Activated naive CD8-positive, alpha-beta T cell treated with anti-CD3 and anti-CD28 coated beads, Interleukin-2, amount 10 ng/mL, durations not matched to agents 7 days and 5 days (primary cell): ENCODE results near the gene RCAN2. TPM values are rescaled to one million over a fixed set of nuclear protein-coding genes. Genes with fewer than 3 reads are reported as not detected.

Experiments used
- ATAC-seq: fragments of 150-1000 bp; cut with Tn5 transposase; one replicate; pipeline ENCODE4 v1.10.0; 2021; ENCODE audit warnings: low read depth, moderate library complexity
- POLR2A ChIA-PET: fragments of 350-600 bp; sonication (Branson Sonifier 250); formaldehyde crosslinking; loops from one replicate; lab custom pipeline; 2021; ENCODE audit warnings: antibody characterized with exemption; lab: Charles Lee
- DNase-seq: peaks from one replicate; pipeline ENCODE4 v3.0.0; 2021
- H3K27ac Mint-ChIP-seq: one replicate; pipeline ENCODE4 v1.8.0; 2022; ENCODE audit warnings: mild to moderate bottlenecking, mixed read lengths
- H3K27me3 Mint-ChIP-seq: one replicate; pipeline ENCODE4 v1.8.0; 2022; ENCODE audit warnings: mild to moderate bottlenecking, moderate library complexity, mixed read lengths
- H3K36me3 Mint-ChIP-seq: one replicate; pipeline ENCODE4 v1.8.0; 2021; ENCODE audit warnings: mild to moderate bottlenecking, mixed read lengths
- H3K4me1 Mint-ChIP-seq: one replicate; pipeline ENCODE4 v1.8.0; 2021; ENCODE audit warnings: mixed read lengths
- H3K4me3 Mint-ChIP-seq: one replicate; pipeline ENCODE4 v1.8.0; 2022; ENCODE audit warnings: mild to moderate bottlenecking, moderate library complexity, mixed read lengths
- H3K9me3 Mint-ChIP-seq: one replicate; pipeline ENCODE4 v1.8.0; 2021; ENCODE audit warnings: mixed read lengths
- total RNA-seq, 2 experiments: library from RNA; stranded (reverse); gene quantifications; one replicate each; pipeline ENCODE4 v1.2.3, GENCODE V29; 2021

RCAN2 gene
- total RNA-seq, 2 experiments from 2014 or later = 0.37 to 0.53 TPM

DNA sequence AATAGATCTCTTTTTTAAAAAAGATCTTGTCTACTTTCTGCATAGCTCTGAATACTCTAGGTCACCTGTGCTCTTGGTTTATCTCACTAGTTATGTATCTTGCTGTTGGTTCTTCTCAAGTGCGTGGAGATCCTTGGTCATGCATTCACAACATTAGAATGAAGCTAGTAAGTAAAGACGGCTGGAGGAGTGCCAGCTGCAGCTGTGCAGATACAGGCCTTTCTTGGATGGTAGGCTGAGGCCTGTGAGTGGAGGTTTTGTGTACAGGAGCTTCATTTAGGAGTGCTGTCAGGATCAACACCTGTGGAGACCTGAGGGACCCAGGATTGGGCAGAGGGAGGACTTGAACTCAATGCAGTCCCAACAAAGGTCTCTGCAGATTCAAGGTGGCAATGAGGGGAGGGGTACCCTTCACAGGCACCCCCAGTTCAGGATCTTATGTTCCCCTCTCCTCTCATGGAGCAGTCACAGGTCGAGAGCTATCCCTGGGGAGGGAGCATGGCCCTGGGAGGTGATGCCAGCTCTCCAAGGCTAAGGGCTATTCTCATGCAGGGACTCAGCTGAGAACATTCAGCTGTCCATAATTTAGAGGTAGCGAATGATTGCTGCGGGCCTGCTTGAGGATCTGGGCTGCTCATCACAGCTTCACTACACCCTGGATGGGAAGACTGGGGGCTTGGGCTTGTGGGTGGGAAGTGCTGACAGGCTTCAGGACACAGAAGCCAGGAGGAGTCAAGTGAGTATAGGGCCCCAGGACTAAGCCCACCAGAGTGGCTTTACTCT, 221.6 kb downstream of the RCAN2 start:
- Mint-ChIP-seq H3K4me3 (no peak overlapping the region), H3K27ac (no peak overlapping the region), H3K36me3 (no peaks in the 10 kb centered on the region), H3K4me1 (no peaks in the 10 kb centered on the region), H3K27me3 (peaks cover 6% of the 10 kb centered on the region), H3K9me3 (no peaks in the 10 kb centered on the region)
- ATAC-seq (no peak), DNase-seq (no peak)
- POLR2A ChIA-PET = no interaction called here

DNA sequence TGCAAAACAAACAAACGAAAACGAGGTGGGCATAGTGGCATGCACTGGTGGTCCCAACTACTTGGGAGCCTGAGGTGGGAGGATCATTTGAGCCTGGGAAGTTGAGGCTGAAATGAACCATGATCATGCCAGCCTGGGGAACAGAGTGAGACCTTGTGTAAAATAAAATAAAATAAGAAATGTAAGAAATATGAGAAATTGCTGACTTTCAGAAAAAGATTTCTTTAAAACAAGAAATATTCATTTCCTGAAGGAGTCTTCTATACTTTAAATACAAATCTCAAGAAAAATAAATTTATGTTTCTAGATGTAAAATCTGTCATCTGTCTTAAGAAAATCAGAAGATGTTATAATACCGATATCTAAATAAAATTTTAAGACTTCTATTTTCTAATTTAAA, 223.7 kb downstream of the RCAN2 start:
- H3K4me1 Mint-ChIP-seq = no peaks in the 10 kb centered on the region
- H3K36me3 Mint-ChIP-seq = no peaks in the 10 kb centered on the region
- POLR2A ChIA-PET = no interaction called here
- no peak overlapping the region for H3K27ac Mint-ChIP-seq
- peaks cover 4% of the 10 kb centered on the region for H3K27me3 Mint-ChIP-seq
- ATAC-seq (no peak), DNase-seq (no peak)
- H3K4me3 Mint-ChIP-seq = no peak overlapping the region
- no peaks in the 10 kb centered on the region for H3K9me3 Mint-ChIP-seq

DNA sequence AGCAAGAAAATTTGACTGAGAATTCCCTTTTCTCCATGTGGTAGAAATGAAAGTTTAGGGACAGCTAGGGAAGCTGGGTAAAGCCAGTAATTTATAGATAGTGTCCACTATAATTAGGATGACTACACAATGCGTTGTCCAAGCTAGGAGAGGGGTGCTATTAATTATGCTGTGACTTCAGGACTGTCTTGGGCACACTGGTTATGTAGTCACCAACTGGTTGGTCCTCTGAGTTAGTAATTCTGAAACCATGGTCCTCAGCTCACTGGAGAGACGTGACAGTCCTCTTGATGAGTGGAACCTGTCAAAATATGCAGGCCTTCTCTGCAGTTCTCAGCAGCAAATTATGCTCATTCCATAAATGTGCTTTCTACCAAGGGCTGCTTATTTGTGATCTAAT, 225.9 kb downstream of the RCAN2 start:
- Mint-ChIP-seq H3K36me3 (peaks cover 1% of the 10 kb centered on the region), H3K4me3 (no peak overlapping the region), H3K27me3 (peaks cover 4% of the 10 kb centered on the region), H3K27ac (no peak overlapping the region), H3K9me3 (no peaks in the 10 kb centered on the region), H3K4me1 (no peaks in the 10 kb centered on the region)
- DNase-seq = no peak
- POLR2A ChIA-PET = no interaction called here
- no peak for ATAC-seq

DNA sequence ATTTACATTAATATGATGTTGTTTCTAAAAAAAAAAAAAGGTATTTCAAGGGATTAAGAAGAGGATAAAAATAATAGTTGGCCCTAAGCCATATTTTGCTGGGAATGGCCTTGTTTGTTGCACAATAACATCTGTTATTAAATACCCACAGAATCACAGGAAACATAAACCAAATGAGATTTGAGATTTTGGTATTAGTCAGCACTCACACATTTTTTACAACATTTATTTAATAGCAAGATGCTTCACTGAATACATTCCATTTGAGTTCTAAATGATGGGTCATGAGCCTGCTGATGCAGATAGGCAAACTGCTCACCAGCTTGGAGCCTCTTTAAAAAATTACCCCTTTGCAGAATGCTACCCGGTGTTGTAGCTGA, 227.6 kb downstream of the RCAN2 start:
- POLR2A ChIA-PET = no interaction called here
- Mint-ChIP-seq H3K27me3 (peaks cover 7% of the 10 kb centered on the region), H3K27ac (no peak overlapping the region), H3K36me3 (peaks cover 1% of the 10 kb centered on the region), H3K4me3 (no peak overlapping the region), H3K9me3 (no peaks in the 10 kb centered on the region), H3K4me1 (no peaks in the 10 kb centered on the region)
- DNase-seq = no peak
- ATAC-seq = no peak

DNA sequence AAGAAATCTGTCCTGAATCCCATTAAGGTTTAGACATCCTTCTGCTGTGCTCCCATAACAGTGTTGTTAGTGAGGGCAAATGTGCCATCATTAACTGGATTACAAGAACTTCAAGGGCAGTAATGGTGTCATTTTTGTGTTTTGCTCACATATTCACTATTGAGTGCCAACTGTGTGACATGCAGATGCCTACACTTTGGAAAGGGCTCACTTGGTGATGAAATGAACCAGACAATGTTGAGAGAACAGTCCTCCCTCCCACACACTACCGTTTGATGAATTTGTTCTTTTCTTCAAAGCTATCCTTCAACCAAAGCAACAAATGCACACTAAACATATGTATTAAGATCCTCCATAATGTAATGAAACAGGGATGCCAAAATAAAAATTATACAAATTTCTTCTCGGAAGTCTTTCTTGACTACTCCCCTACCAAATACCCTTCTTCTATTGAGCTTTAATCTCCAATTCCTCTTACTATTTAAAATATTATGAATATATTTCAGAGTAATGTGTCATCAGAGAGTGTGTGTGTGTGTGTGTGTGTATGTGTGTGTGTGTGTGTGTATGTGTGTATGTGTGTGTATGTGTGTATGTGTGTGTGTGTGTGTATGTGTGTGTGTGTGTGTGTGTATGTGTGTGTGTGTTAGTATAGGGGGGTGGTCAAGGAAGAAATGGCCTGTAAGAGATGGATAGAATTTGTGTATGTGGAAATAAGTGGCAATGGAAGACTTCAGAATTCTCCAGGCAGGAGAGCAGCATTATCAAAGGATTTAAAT, 228.1 kb downstream of the RCAN2 start:
- POLR2A ChIA-PET = no interaction called here
- peaks cover 1% of the 10 kb centered on the region for H3K36me3 Mint-ChIP-seq
- no peak overlapping the region for H3K4me3 Mint-ChIP-seq
- peaks cover 7% of the 10 kb centered on the region for H3K27me3 Mint-ChIP-seq
- ATAC-seq (no peak), DNase-seq (no peak)
- no peaks in the 10 kb centered on the region for H3K9me3 Mint-ChIP-seq
- H3K27ac Mint-ChIP-seq = no peak overlapping the region
- no peaks in the 10 kb centered on the region for H3K4me1 Mint-ChIP-seq

DNA sequence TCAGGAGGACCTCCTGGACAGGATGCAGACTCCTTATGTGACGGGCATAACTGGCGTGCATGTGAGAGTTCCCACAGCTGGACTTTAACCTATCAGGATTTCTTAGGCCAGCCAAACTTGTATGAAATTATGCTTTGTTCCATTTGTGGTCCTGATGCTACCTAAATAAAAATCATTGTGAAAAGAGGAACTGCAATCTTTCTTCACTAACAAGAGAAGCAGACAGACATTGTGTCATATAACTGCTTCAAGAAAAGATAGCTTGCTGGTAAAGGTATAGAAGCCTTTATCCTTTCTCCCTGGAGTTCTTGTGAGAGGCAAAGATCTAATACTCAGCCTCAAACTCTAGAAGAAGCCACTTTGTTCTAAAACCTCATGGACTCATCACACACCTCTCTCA, 233.0 kb downstream of the RCAN2 start:
- DNase-seq = no peak
- no peaks in the 10 kb centered on the region for H3K9me3 Mint-ChIP-seq
- H3K4me1 Mint-ChIP-seq = no peaks in the 10 kb centered on the region
- H3K4me3 Mint-ChIP-seq = no peak overlapping the region
- peaks cover 4% of the 10 kb centered on the region for H3K27me3 Mint-ChIP-seq
- H3K27ac Mint-ChIP-seq = no peak overlapping the region
- no peak for ATAC-seq
- peaks cover 1% of the 10 kb centered on the region for H3K36me3 Mint-ChIP-seq
- POLR2A ChIA-PET = no interaction called here

DNA sequence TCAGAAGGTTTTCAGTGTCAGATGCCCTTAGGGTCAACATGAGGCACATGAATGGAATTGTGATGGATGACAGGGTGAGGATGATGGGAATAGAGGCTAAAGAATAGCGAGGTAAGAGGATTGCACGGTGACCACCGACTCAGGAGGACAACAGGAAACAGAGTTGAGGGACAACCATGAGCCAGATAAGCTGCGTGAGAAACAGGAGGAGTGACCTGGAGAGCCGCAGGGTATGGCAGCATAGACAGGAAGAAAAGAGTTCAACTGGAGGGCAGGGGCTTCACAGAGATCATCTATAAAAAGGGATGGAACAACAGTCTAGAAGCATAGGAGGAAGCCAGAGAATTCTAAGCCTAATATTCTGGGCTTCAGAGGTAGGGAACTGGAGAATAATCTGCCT, 235.7 kb downstream of the RCAN2 start:
- Mint-ChIP-seq H3K36me3 (no peaks in the 10 kb centered on the region), H3K4me3 (no peak overlapping the region), H3K9me3 (no peaks in the 10 kb centered on the region), H3K27me3 (peaks cover 4% of the 10 kb centered on the region), H3K27ac (no peak overlapping the region), H3K4me1 (no peaks in the 10 kb centered on the region)
- no peak for ATAC-seq
- POLR2A ChIA-PET = no interaction called here
- no peak for DNase-seq

DNA sequence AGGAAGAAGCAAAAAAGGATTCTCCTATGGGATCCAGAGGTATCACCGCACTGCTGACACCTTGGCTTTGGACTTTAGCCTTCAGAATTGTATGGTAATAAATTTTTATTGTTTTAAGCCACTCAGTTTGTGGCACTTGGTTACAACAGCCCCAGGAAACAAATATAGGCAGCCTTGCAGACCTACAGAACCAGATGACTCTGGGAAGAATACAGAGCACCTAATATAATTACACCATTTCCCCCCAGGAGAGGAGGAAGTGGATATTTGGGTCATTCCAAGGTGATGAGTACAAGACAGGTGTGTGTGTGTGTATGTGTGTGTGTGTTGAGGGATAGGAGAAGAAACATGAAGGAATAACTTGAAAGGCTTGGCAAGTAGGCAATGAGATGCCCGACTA, 236.3 kb downstream of the RCAN2 start:
- ATAC-seq = no peak
- DNase-seq = no peak
- no peaks in the 10 kb centered on the region for H3K9me3 Mint-ChIP-seq
- peaks cover 4% of the 10 kb centered on the region for H3K27me3 Mint-ChIP-seq
- H3K4me1 Mint-ChIP-seq = no peaks in the 10 kb centered on the region
- H3K4me3 Mint-ChIP-seq = no peak overlapping the region
- no peaks in the 10 kb centered on the region for H3K36me3 Mint-ChIP-seq
- POLR2A ChIA-PET = no interaction called here
- H3K27ac Mint-ChIP-seq = no peak overlapping the region

DNA sequence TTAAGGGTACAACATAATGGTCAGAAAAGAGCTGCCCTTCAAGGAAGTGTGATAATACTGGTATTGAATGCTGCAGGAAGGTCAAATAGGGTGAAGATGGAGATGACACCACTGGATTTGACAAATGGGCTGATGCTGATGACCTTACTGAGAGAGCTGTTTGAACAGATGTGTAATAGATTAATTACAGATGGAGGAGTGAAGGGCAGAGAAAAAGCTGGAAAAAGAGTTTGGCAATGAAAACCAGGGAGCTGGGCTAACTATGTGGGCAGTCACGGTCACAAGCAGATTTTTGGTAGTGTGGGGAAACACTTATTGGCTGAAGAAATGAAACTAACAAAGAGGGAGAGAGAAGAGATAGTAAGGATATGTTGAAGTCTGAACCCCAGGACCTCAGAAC, 236.9 kb downstream of the RCAN2 start:
- DNase-seq = no peak
- no peaks in the 10 kb centered on the region for H3K9me3 Mint-ChIP-seq
- no peaks in the 10 kb centered on the region for H3K36me3 Mint-ChIP-seq
- no peak for ATAC-seq
- H3K4me1 Mint-ChIP-seq = no peaks in the 10 kb centered on the region
- H3K27me3 Mint-ChIP-seq = peaks cover 1% of the 10 kb centered on the region
- POLR2A ChIA-PET = no interaction called here
- no peak overlapping the region for H3K4me3 Mint-ChIP-seq
- no peak overlapping the region for H3K27ac Mint-ChIP-seq

DNA sequence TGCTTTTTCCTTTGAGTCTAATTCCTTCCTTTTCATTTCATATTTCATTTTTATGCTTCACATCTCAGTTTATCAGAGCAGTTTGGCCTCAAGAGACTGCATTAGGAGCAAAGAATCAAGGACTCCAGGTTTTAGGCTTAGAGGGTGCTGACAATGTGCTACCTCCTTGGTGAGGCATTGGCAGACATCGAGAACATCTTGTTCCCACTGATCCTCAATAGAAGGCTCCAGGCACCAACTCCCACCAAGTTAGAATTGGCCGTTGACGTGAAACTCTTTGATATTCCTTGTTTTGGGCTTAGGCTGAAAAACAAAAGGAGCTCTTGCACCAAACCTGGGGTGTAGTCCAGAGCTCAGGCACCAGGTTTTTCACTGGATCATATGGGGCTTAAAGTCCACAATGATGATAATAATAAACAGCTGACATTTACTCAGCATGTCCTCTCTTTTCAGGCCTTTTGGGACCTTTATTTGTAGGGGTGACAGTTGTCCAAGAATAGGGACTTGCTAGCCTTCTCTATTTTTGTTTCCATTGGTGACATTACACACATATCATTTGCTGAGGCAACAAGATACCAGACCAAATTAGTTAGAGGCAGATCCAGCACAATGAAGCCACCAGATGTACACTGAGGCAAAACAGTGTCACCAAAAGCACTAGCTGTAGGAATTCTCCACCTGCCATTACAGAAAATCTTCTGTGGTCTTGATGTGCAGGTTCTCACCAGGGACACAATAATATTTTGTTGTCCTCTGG, 239.5 kb downstream of the RCAN2 start:
- POLR2A ChIA-PET = no interaction called here
- H3K4me1 Mint-ChIP-seq = no peaks in the 10 kb centered on the region
- H3K36me3 Mint-ChIP-seq = no peaks in the 10 kb centered on the region
- H3K9me3 Mint-ChIP-seq = no peaks in the 10 kb centered on the region
- H3K27ac Mint-ChIP-seq = no peak overlapping the region
- ATAC-seq (no peak), DNase-seq (no peak)
- H3K27me3 Mint-ChIP-seq = peaks cover 2% of the 10 kb centered on the region
- H3K4me3 Mint-ChIP-seq = no peak overlapping the region

DNA sequence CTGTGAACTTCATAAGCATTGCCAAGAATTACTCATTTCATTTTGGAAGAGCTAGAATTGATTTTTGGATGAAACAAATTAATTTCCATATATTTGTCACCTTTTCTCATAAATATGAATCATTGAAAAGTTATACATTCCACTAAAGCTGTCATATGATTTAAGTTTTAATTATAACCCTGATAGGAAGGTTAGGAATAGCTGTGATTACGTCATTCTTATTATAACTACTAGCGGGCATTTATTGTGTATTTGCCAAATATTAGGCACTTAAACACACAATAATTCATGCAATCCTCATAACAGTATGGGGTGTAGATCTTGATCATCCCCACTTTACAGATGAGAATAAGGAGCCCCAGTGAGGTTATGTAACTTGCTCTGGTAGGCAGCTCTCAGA, 243.1 kb downstream of the RCAN2 start:
- H3K4me1 Mint-ChIP-seq = peaks cover 3% of the 10 kb centered on the region
- DNase-seq = no peak
- ATAC-seq = no peak
- peaks cover 2% of the 10 kb centered on the region for H3K27me3 Mint-ChIP-seq
- H3K36me3 Mint-ChIP-seq = no peaks in the 10 kb centered on the region
- no peak overlapping the region for H3K27ac Mint-ChIP-seq
- H3K9me3 Mint-ChIP-seq = no peaks in the 10 kb centered on the region
- POLR2A ChIA-PET = no interaction called here
- H3K4me3 Mint-ChIP-seq = no peak overlapping the region

DNA sequence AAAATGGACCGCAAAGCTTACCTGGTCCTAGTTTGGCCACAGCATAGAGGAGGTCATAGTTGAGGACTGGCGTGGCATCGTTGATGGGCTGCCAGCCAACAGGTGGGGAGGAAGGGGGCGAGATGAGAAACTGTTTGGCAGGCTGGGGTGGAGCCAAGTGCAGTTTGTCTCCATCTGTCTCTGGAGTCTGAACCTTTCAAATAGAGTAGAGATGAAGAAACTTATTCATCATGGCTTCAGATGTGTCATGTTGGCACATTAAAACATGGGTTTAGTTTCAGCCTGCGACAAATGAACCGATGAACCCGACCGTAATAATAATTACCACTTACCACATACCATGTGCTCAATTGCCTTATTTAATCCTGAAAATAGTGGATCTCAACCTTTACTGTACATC, 244.5 kb downstream of the RCAN2 start:
- H3K4me1 Mint-ChIP-seq = peaks cover 3% of the 10 kb centered on the region
- POLR2A ChIA-PET = no interaction called here
- peaks cover 2% of the 10 kb centered on the region for H3K27me3 Mint-ChIP-seq
- H3K4me3 Mint-ChIP-seq = no peak overlapping the region
- ATAC-seq = no peak
- H3K36me3 Mint-ChIP-seq = no peaks in the 10 kb centered on the region
- no peak for DNase-seq
- H3K27ac Mint-ChIP-seq = no peak overlapping the region
- no peaks in the 10 kb centered on the region for H3K9me3 Mint-ChIP-seq

DNA sequence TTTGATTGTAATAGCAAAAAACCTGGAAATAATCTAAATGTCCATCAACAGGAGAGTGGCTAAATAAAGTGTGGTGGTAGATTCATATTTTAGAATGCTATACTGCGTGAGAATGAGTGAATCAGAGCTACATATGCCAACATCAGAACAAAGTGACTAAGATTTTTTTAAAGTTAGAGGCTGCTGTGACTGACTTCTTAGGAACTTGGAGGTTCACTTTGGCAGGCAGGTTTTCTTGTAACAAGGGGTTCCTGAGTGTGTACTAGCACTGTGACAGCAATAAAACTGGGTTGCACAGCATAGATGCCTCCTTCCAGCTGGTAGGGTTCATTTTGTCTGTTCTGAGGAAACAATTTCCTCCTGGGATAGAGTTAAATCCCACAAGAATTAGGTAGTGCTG, 245.2 kb downstream of the RCAN2 start:
- Mint-ChIP-seq H3K27me3 (peaks cover 2% of the 10 kb centered on the region), H3K4me1 (peaks cover 3% of the 10 kb centered on the region)

More for the DNA sequence above, 245.2 kb downstream of the RCAN2 start:
- H3K9me3 Mint-ChIP-seq = no peaks in the 10 kb centered on the region
- H3K27ac Mint-ChIP-seq = no peak overlapping the region
- H3K4me3 Mint-ChIP-seq = no peak overlapping the region
- DNase-seq (no peak), ATAC-seq (no peak)
- POLR2A ChIA-PET = no interaction called here
- H3K36me3 Mint-ChIP-seq = no peaks in the 10 kb centered on the region
